ENCODE data around the gene ZHX3.

ZHX3 gene

DNA sequence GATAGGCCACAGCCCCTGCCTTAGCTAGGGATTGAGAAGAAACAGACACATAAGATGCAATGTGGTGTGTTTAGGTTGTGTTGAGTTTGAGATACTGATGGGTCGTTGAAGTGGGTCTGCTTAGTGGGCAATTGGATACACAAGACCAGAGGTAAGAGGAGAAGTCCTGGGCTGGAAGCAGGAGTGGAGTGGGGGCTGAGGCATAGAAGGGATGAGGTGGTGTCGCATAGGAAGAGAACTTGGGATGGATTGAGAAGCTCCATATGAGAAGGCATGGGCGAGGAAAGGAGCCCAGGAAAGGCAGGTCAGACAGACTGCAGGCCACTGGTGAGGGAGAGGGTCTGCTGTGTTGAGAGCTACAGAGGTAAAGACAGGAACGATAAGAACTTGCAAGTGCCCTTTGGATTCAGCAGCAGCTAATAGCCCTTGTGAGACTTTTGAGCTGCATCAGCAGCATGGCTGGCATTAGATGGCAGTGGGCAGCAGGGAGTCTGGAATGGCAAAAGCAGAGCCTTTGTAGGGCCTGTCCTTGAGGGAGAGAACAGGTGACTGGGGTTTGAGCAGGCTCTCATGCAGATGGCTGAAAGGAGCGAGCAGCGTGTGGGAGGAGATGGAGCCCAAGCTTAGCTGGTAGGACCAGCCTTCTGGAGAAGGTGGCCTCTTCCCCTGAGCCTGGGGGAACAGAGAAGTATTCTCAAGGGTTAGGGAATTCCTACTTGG lies 147.0 kb downstream of the ZHX3 start:
- no peak overlapping the region for H3K4me3 ChIP-seq (ENCODE audit: control insufficient read depth in 1 of 7, extremely low read depth in 1 of 7, insufficient read depth in 4 of 7, low read depth in 2 of 7, low read length in 6 of 7)
- H3K36me3 ChIP-seq (ENCODE audit: control insufficient read depth in 4 of 4, insufficient read depth in 4 of 4, low read length in 3 of 4) = peaks cover 0 to 59% (median 23%) of the 10 kb centered on the region in 4 experiments
- ChIA-PET CTCF (interaction anchor here (1.0 to 4.6 kb wide), 7 partner anchors 13 to 202 kb away, joined by 3 to 50 read pairs (median 4); partner anchors contain the start of gene LPIN3), POLR2A (no interaction called here)
- WGBS (ENCODE audit: insufficient coverage) = 98% methylated on average over 6 of the region's 6 CpGs
- no peaks in the 10 kb centered on the region for H3K9me3 ChIP-seq (ENCODE audit: control extremely low read depth in 1 of 5, control insufficient read depth in 4 of 5, insufficient read depth in 2 of 5, low read depth in 1 of 5, low read length in 4 of 5)
- H3K27ac ChIP-seq (ENCODE audit: insufficient read depth in 1 of 2, low read depth in 1 of 2, low read length in 2 of 2, poor library complexity in 1 of 2, severe bottlenecking in 2 of 2) = no peak overlapping the region
- DNase-seq = no peak
- H3K27me3 ChIP-seq (replicated peaks in 2 of 5; ENCODE audit: control insufficient read depth in 4 of 5, insufficient read depth in 5 of 5, low read length in 4 of 5) = peaks cover 0 to 73% (median 29%) of the 10 kb centered on the region in 5 experiments
- peaks cover 0 to 12% (median 9%) of the 10 kb centered on the region in 4 experiments for H3K4me1 ChIP-seq (ENCODE audit: control extremely low read depth in 1 of 4, control insufficient read depth in 4 of 4, insufficient read depth in 4 of 4, low read length in 3 of 4)

DNA sequence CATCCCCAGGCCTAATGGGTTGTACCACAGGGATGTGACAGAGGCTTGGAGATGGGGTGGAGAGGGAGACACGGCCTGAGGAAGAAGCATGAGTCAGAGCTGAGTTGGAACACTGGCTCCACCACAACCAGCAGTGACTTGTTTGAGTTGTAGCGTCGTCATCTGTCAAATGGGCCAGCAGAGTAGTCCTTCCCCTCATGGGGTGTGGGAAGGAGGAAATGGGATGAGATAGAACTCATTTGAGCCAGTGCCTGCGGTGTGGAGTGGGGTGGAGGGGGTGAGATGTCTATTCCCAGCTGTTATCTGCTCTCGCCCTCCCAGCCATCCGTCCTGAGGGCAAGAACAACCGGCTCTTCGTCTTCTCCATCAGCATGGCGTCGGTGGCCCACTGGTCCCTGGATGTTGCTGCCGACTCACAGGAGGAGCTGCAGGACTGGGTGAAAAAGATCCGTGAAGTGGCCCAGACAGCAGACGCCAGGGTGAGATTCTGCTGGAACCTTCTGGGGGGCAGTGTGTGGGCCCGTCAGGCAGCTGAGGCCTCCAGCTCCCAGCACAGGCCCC lies 147.7 kb downstream of the ZHX3 start:
- Histone ChIP-seq H3K4me3 (ENCODE audit: control insufficient read depth in 1 of 7, extremely low read depth in 1 of 7, insufficient read depth in 4 of 7, low read depth in 2 of 7, low read length in 6 of 7) (no peak overlapping the region), H3K4me1 (ENCODE audit: control extremely low read depth in 1 of 4, control insufficient read depth in 4 of 4, insufficient read depth in 4 of 4, low read length in 3 of 4) (peaks cover 0 to 12% (median 9%) of the 10 kb centered on the region in 4 experiments), H3K9me3 (ENCODE audit: control extremely low read depth in 1 of 5, control insufficient read depth in 4 of 5, insufficient read depth in 2 of 5, low read depth in 1 of 5, low read length in 4 of 5) (no peaks in the 10 kb centered on the region), H3K36me3 (ENCODE audit: control insufficient read depth in 4 of 4, insufficient read depth in 4 of 4, low read length in 3 of 4) (peaks cover 3 to 64% (median 26%) of the 10 kb centered on the region in 4 experiments), H3K27me3 (replicated peaks in 2 of 5; ENCODE audit: control insufficient read depth in 4 of 5, insufficient read depth in 5 of 5, low read length in 4 of 5) (peaks cover 0 to 76% (median 34%) of the 10 kb centered on the region in 5 experiments), H3K27ac (ENCODE audit: insufficient read depth in 1 of 2, low read depth in 1 of 2, low read length in 2 of 2, poor library complexity in 1 of 2, severe bottlenecking in 2 of 2) (no peak overlapping the region)
- WGBS (ENCODE audit: insufficient coverage) = 98% methylated on average over 10 of the region's 14 CpGs
- DNase-seq = no peak
- ChIA-PET POLR2A (interaction anchor here (0.6 kb wide), 1 partner anchor 241 kb away, joined by 5 read pairs; no protein-coding TSS in a partner anchor), CTCF (interaction anchor here (1.2 to 4.6 kb wide), 7 partner anchors 12 to 201 kb away, joined by 3 to 50 read pairs (median 3); partner anchors contain the start of gene LPIN3)

DNA sequence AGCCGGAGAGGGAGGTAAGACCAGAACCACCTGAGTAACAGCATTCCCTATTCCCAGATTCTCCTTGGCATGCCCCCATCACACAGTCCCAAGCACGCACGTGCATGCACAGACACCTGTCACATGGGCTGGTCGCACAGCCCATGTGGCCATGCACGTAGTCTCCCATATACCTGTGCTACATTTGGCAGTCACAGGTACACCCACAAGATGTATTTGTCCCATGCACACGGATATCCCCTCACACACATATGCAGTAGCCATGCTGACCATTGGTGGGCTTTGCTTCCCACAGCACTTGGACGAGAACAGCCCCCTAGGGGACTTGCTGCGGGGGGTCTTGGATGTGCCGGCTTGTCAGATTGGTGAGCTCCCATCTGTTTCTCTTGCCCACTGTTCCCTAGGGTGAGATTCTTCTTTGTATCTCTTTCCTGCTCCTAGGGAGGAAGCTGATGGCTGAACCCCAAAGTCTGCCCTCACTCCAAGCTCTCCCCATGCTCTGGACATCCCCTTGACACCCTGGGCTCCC lies 148.3 kb downstream of the ZHX3 start:
- Histone ChIP-seq H3K9me3 (ENCODE audit: control extremely low read depth in 1 of 5, control insufficient read depth in 4 of 5, insufficient read depth in 2 of 5, low read depth in 1 of 5, low read length in 4 of 5) (no peaks in the 10 kb centered on the region), H3K36me3 (ENCODE audit: control insufficient read depth in 4 of 4, insufficient read depth in 4 of 4, low read length in 3 of 4) (peaks cover 3 to 64% (median 27%) of the 10 kb centered on the region in 4 experiments), H3K4me1 (ENCODE audit: control extremely low read depth in 1 of 4, control insufficient read depth in 4 of 4, insufficient read depth in 4 of 4, low read length in 3 of 4) (peaks cover 0 to 12% (median 9%) of the 10 kb centered on the region in 4 experiments), H3K27ac (ENCODE audit: insufficient read depth in 1 of 2, low read depth in 1 of 2, low read length in 2 of 2, poor library complexity in 1 of 2, severe bottlenecking in 2 of 2) (no peak overlapping the region), H3K27me3 (replicated peaks in 2 of 5; ENCODE audit: control insufficient read depth in 4 of 5, insufficient read depth in 5 of 5, low read length in 4 of 5) (peaks cover 0 to 76% (median 36%) of the 10 kb centered on the region in 5 experiments), H3K4me3 (ENCODE audit: control insufficient read depth in 1 of 7, extremely low read depth in 1 of 7, insufficient read depth in 4 of 7, low read depth in 2 of 7, low read length in 6 of 7) (no peak overlapping the region)
- ChIA-PET POLR2A (interaction anchor here (0.6 kb wide), 1 partner anchor 242 kb away, joined by 5 read pairs; no protein-coding TSS in a partner anchor), CTCF (interaction anchor here (1.3 to 4.6 kb wide), 4 partner anchors 11 to 171 kb away, joined by 3 to 50 read pairs (median 16); partner anchors contain the start of gene LPIN3)
- WGBS (ENCODE audit: insufficient coverage) = 96% methylated on average over 9 of the region's 9 CpGs
- no peak for DNase-seq

DNA sequence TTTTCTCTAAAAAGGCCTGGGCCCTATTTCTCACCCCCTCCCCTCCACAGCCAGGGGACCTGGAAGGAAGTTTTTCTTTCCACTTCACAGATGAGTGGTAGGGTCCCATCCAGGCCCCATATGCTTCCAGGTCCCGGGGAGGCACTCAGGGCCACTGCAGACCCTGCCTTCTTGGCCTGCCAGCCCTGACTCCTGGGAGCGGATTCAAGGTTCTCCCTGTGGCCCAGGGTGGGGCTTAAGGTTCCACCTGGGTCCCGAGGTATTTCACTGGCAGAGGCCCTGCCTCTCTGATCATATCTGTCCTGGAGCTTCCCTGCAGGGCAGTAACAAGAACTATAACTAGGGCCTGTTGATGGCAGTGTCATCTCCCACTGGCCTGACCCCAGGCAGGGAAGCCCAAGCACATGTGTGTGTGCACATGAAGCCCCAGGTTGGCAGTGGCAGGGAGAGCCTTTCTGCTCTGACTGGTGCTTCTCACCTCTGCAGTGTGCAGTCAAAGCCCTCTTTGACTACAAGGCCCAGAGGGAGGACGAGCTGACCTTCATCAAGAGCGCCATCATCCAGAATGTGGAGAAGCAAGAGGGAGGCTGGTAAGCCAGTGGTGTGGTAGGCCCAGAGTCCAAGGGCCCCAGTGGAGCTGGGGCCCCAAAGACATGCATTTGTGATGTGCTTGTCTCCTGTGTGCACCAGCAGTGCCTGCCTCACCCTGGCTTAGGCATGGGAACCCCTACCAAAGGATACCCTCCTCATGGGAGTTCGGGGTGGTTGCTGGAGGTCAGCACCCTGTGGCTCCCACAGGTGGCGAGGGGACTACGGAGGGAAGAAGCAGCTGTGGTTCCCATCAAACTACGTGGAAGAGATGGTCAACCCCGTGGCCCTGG lies 149.0 kb downstream of the ZHX3 start:
- Histone ChIP-seq H3K27ac (ENCODE audit: insufficient read depth in 1 of 2, low read depth in 1 of 2, low read length in 2 of 2, poor library complexity in 1 of 2, severe bottlenecking in 2 of 2) (no peak overlapping the region), H3K4me1 (ENCODE audit: control extremely low read depth in 1 of 4, control insufficient read depth in 4 of 4, insufficient read depth in 4 of 4, low read length in 3 of 4) (peaks cover 0 to 12% (median 9%) of the 10 kb centered on the region in 4 experiments), H3K36me3 (ENCODE audit: control insufficient read depth in 4 of 4, insufficient read depth in 4 of 4, low read length in 3 of 4) (peaks cover 7 to 65% (median 27%) of the 10 kb centered on the region in 4 experiments), H3K27me3 (replicated peaks in 2 of 5; ENCODE audit: control insufficient read depth in 4 of 5, insufficient read depth in 5 of 5, low read length in 4 of 5) (peaks cover 0 to 78% (median 38%) of the 10 kb centered on the region in 5 experiments), H3K4me3 (ENCODE audit: control insufficient read depth in 1 of 7, extremely low read depth in 1 of 7, insufficient read depth in 4 of 7, low read depth in 2 of 7, low read length in 6 of 7) (no peak overlapping the region), H3K9me3 (ENCODE audit: control extremely low read depth in 1 of 5, control insufficient read depth in 4 of 5, insufficient read depth in 2 of 5, low read depth in 1 of 5, low read length in 4 of 5) (no peaks in the 10 kb centered on the region)
- CTCF ChIA-PET = interaction anchor here (0.9 to 2.7 kb wide), 6 partner anchors 7 to 171 kb away, joined by 3 to 9 read pairs (median 4); no protein-coding TSS in a partner anchor
- POLR2A ChIA-PET = no interaction called here
- WGBS (ENCODE audit: insufficient coverage) = 86% methylated on average over 10 of the region's 10 CpGs
- DNase-seq = no peak

DNA sequence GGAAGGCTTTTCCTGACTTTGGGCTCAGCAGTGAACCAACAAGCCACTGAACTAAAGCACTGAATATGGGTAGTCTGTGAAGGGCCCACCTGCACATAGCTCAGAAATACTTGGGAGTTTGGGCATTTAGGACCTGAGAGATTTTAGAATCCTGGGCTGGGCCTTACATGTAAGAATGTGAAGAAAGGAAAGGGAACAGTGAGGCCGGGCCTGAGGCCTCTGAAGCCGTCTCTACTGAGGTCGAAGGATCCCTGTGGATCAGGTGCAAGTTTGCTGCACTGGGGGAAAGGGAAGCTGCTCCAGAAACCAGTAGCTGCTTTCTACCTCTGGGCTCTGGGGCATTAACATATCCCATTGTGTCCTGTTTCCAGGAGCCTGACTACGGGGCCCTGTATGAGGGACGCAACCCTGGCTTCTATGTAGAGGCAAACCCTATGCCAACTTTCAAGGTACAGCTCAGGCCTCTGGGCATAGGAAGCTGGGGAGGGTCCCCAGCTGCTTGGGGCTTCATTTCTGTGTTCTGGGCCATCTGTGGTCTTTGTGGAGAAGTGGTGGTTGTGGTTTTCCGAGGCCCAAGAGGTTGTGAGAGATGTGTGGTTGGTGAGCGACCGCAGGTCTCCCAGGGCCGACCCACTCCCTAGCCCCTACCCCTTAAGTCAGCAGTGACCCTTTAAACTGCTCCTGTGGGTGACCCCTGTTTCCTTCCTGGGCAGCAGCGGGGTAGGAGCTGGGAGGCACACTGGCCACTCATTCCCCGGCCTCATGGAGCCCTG lies 149.9 kb downstream of the ZHX3 start:
- H3K9me3 ChIP-seq (ENCODE audit: control extremely low read depth in 1 of 5, control insufficient read depth in 4 of 5, insufficient read depth in 2 of 5, low read depth in 1 of 5, low read length in 4 of 5) = no peaks in the 10 kb centered on the region
- peak; percentile 57 to 88 (median 86) for DNase-seq
- no peak overlapping the region for H3K27ac ChIP-seq (ENCODE audit: insufficient read depth in 1 of 2, low read depth in 1 of 2, low read length in 2 of 2, poor library complexity in 1 of 2, severe bottlenecking in 2 of 2)
- H3K27me3 ChIP-seq (replicated peaks in 2 of 5; ENCODE audit: control insufficient read depth in 4 of 5, insufficient read depth in 5 of 5, low read length in 4 of 5) = peaks cover 0 to 84% (median 42%) of the 10 kb centered on the region in 5 experiments
- H3K4me1 ChIP-seq (ENCODE audit: control extremely low read depth in 1 of 4, control insufficient read depth in 4 of 4, insufficient read depth in 4 of 4, low read length in 3 of 4) = peaks cover 0 to 12% (median 9%) of the 10 kb centered on the region in 4 experiments
- 42% methylated on average over 10 of the region's 11 CpGs for WGBS (ENCODE audit: insufficient coverage)
- POLR2A ChIA-PET = no interaction called here
- H3K36me3 ChIP-seq (ENCODE audit: control insufficient read depth in 4 of 4, insufficient read depth in 4 of 4, low read length in 3 of 4) = peaks cover 5 to 70% (median 29%) of the 10 kb centered on the region in 4 experiments
- no peak overlapping the region for H3K4me3 ChIP-seq (ENCODE audit: control insufficient read depth in 1 of 7, extremely low read depth in 1 of 7, insufficient read depth in 4 of 7, low read depth in 2 of 7, low read length in 6 of 7)
- CTCF ChIA-PET = interaction anchor here (0.6 to 3.3 kb wide), 8 partner anchors 8 to 172 kb away, joined by 3 to 9 read pairs (median 4); no protein-coding TSS in a partner anchor

DNA sequence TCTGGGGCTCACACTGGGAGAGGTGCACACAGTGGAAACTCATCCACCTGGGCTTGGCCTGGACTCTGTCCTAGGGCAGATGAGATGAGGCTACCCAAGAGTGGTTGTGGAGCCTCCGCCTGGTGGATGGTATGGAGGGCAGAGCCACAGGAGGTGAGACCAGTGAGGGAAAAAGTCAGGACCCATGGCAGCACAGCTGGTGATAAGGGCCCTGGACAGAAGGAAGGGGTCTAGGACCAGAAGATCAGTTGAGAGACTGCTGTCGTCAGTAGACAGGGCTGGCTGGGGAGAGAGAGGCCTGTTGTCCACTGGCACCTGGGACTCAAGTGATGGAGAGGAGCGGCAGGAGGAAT lies 150.4 kb downstream of the ZHX3 start:
- ChIA-PET POLR2A (no interaction called here), CTCF (interaction anchor here (0.6 to 3.3 kb wide), 5 partner anchors 12 to 40 kb away, joined by 3 to 9 read pairs (median 4); no protein-coding TSS in a partner anchor)
- Histone ChIP-seq H3K4me3 (ENCODE audit: control insufficient read depth in 1 of 7, extremely low read depth in 1 of 7, insufficient read depth in 4 of 7, low read depth in 2 of 7, low read length in 6 of 7) (no peak overlapping the region), H3K9me3 (ENCODE audit: control extremely low read depth in 1 of 5, control insufficient read depth in 4 of 5, insufficient read depth in 2 of 5, low read depth in 1 of 5, low read length in 4 of 5) (no peaks in the 10 kb centered on the region), H3K4me1 (ENCODE audit: control extremely low read depth in 1 of 4, control insufficient read depth in 4 of 4, insufficient read depth in 4 of 4, low read length in 3 of 4) (peaks cover 0 to 12% (median 9%) of the 10 kb centered on the region in 4 experiments), H3K27ac (ENCODE audit: insufficient read depth in 1 of 2, low read depth in 1 of 2, low read length in 2 of 2, poor library complexity in 1 of 2, severe bottlenecking in 2 of 2) (no peak overlapping the region), H3K27me3 (replicated peaks in 2 of 5; ENCODE audit: control insufficient read depth in 4 of 5, insufficient read depth in 5 of 5, low read length in 4 of 5) (peaks cover 0 to 87% (median 46%) of the 10 kb centered on the region in 5 experiments), H3K36me3 (ENCODE audit: control insufficient read depth in 4 of 4, insufficient read depth in 4 of 4, low read length in 3 of 4) (peaks cover 4 to 70% (median 28%) of the 10 kb centered on the region in 4 experiments)
- no peak for DNase-seq
- 96% methylated on average over 2 of the region's 3 CpGs for WGBS (ENCODE audit: insufficient coverage)
